NCI-H2227 treated with DMSO at 0.1 percent for 48 hours (cell line): ENCODE measurements around the gene RANBP3L.
"Not testable (repeated sequence)": the region's sequence is repeated elsewhere in the genome, so short reads cannot be mapped to it uniquely, and the experiment has no call there.

Experiments used
- DNase-seq: peaks from one replicate; lab custom pipeline; 2025; lab: John Stamatoyannopoulos, UW

RANBP3L gene

GRCh38 chr5:36285837-36286615 is 15.7 kb downstream of the RANBP3L start:
- DNase-seq: no peak

GRCh38 chr5:36283775-36284174 is 17.9 kb downstream of the RANBP3L start:
- DNase-seq: not testable (repeated sequence)

GRCh38 chr5:36281626-36282025 is 20.1 kb downstream of the RANBP3L start:
- no peak for DNase-seq

GRCh38 chr5:36279054-36279698 is 22.5 kb downstream of the RANBP3L start:
- DNase-seq: no peak

DNA sequence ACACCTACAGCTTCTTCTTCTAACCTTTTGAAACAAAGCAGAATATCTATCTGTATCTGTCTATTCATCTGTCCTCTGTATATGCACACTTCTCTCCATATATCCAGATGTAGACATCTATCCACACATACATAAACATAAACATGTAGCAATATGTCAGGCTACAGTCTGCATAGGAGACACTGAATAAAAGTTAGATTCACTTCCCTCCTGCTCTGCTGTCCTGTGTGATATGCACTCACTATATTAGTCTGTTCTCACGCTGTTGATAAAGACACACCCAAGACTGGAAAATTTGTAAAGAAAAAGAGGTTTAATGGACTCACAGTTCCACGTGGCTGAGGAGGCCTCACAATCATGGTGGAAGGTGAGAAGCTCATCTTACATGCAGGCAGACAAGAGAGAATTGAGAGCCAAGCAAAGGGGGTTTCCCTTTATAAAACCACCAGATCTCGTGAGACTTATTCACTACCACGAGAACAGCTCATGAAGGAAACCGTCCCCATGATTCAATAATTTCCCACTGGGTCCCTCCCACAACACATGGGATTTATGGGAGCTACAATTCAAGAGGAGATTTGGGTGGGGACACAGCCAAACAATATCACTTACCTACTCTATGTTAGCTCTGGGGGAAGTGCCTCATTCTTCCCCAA is 24.1 kb downstream of the RANBP3L start:
- DNase-seq: no peak

- DNase-seq: no peak
Measured at GRCh38 chr5:36276864-36277263, 24.8 kb downstream of the RANBP3L start.

DNA sequence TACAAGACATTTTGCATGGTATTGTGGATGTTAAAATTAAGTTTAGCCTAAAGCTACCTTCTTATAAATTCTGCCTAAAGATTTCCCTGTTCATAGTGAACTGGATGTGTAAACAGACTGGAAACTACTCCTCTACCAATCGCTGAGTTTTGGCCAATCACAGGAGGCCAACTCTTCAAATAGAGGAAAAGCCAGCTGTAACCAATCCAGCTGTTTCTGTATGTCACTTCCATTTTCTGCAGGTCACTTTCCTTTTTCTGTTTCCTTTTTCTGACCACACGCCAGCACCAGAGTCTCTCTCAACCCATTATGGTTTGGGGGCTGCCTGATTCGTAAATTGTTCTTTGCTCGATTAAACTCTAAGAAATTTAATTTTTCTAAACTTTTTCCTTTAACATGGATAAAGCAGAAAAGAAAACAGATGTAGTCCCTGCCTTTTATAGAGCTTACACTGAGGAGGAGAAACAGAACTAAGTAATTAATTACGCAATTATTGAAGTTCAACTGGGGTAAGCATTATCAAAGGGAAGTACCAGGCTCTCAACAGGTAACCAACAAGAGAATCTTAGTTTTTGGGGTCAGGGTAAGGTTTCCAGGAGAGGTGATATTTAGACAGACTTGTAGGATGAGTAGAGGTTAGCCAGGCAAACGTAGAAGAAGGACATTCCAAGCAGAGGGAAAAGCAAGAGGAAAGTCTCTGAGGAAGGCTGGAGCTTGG is 27.7 kb downstream of the RANBP3L start:
- no peak for DNase-seq

DNA sequence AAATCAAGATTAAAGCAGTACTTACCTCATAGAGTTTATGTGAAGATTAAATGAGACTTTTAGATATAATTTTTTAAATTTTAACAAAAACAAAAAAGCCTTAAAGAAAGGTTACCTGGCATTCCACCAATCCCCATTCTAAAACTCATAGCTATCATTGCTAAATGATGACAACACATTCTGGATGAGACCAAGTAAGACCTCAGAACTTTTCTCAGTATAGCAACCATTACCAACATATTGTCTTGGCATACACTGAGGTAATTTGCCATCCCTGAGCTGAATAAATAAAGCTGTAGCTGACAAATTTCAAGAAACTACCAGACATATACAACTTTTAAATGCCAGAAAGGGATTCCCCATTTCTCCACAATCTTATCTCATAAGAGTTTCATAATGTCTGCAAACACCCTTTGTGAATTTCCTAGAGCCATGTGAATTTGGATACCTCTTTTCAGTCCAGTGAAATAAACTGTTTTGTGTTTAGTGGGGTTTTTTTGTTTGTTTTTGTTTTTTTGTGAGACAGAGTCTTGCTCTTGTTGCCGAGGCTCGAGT is 29.5 kb downstream of the RANBP3L start:
- DNase-seq: no peak

GRCh38 chr5:36270876-36271575 is 30.7 kb downstream of the RANBP3L start:
- DNase-seq: no peak

GRCh38 chr5:36270175-36270574 is 31.5 kb downstream of the RANBP3L start:
- DNase-seq: no peak

- no peak for DNase-seq
Measured at GRCh38 chr5:36269478-36269877, 32.2 kb downstream of the RANBP3L start.

GRCh38 chr5:36267905-36268304 is 33.8 kb downstream of the RANBP3L start:
- no peak for DNase-seq

DNA sequence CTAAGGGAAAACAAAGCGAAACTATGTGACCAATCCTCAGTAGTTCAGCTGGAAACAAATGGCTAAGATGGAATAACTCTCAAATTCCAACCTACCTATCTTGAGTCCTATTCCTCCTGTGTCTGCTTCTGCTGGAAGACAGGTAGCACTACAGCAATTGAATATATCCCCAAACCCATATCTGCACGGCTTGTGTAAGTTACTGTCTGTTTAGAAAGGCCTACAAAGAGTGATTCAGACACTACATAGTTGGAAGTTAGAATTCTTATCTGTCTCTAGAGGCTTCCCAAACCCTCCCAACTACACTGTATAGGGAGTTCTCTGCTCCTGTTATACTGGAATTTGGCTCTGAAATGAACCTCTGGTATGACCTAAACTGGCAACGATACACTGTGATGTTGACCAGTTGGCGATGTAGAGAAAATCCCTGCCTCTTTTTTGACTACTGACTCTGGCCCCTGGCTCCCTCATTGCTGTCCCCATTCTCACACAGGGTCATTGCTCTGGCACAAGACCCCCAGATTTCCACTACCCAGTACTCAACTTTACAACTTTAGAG is 37.4 kb downstream of the RANBP3L start:
- no peak for DNase-seq

DNA sequence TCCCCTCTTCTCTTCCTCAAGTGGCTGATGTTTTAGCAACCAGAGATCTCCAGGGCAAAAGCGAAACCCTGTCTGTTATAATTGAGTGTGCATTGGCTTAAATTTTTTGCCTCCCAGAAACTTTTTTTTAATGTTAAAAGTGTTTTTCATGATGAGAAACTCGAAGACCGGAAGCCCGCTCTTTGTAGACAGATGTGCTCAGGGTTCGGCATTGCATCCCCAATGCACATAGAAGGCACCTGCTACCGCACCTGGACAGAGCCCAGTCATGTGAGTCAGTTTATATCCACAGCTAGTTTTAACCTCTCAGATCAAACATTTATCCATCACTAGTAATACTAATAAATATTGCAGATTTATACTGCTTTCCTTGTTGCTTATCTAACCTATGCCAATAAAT is 40.5 kb downstream of the RANBP3L start:
- no peak for DNase-seq

DNA sequence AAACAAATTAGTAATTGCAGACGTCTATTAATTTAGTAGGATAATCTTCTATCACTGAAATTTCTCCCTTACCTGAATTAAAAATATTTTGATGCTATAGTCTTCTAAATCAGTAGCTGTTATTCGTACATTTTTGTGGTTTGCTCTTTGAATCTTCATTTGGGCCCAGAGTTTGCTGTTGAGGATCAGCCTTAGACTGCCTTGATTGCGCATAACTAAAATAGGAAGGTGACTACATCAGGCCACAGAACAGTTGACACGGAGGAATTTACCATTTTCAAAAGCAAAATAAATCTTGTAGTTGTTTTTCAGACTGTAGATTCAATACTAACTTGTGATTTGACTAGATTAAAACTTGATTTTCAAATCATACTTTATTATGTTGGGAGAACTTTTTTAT is 48.1 kb downstream of the RANBP3L start:
- DNase-seq: no peak

DNA sequence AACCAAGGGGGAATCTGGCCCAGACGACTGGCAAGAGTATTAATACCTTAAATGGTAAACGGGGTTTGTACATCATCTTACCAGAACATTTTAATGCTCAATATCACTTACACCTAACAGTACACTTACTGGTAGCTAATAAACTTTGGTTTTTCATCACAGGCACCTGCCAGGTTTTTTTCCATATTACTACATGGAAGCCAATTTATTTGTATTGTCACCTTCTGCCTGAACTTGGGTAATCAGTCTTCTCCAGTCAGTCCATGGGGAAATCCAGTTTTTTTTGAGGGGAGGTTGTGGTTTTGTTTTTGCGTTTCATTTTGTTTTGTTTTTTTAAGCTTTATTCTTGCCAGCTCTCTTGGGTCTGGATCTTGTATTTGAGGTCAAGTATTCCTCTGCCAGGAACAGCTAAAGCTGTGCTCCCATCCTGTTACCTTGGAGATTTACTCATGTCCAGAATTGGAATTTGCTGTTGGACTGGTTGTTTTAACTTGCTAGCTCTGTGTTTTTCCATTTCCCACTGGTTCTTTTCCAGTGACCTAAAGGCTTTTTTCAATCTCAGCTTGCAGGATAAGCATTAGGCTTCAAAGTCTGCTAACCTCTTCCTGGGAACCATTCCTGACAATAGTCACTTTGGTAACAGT is 48.9 kb downstream of the RANBP3L start:
- no peak for DNase-seq

DNA sequence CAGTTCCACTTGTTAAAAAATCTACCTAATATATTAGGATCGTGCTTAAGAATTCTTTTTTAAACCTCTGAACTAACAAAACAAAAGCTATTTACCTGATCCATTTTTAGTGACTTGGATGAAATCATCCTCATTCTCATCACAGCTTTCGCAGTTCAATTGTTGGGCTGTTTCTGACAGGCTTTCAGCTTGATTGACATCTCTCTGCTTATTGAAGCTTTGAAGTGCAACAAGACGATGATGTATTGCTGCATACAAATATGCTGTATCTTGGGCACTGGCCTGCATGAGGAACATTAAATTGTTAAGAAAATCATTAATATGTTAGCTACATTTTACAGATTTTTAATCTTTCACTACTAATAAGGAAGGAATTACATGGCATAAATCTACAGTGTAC is 50.5 kb downstream of the RANBP3L start:
- DNase-seq: no peak

GRCh38 chr5:36250427-36250826 is 51.3 kb downstream of the RANBP3L start:
- DNase-seq: no peak

DNA sequence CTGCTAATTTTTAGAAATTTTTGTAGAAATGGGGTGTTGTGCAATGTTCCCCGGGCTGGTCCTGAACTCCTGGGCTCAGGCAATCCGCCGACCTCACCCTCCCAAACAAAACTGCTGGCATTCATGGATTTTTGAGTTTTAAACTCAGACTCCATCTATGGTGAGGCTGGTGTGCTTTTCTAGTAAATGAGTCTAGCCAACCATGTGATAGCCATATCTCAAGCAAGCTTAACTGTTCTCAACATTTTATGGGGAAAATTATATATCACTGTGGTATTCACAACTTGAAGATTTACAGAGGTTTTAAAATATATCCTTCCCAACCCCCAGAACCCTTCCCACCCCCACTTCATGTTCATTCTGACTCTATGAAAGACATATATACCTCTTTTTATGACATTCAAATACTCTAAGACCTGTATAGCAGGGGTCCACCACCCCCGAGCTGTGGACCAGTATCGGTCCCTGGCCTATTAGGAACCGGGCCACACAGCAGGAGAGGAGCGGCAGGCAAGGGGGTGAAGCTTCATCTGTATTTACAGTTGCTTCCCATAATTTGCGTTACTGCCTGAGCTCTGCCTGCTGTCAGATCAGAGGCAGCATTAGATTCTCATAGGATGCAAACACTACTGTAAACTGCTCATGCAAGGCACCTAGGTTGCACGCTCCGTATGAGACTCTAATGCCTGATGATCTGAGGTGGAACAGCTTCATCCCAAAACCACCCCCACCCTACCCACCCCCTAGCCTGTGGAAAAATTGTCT is 55.5 kb downstream of the RANBP3L start:
- no peak for DNase-seq

GRCh38 chr5:36244076-36244475 is 57.6 kb downstream of the RANBP3L start:
- DNase-seq: no peak
